SKM-1 (cell line): ENCODE measurements around the gene ATP2B3.
A peak's percentile ranks its signal among the peaks of the same experiment; 100 is the strongest.

Experiments
- DNase-seq: peaks from one replicate; lab custom pipeline; 2025; ENCODE audit not compliant: unreplicated experiment; lab: John Stamatoyannopoulos, UW

Gene ATP2B3

DNA sequence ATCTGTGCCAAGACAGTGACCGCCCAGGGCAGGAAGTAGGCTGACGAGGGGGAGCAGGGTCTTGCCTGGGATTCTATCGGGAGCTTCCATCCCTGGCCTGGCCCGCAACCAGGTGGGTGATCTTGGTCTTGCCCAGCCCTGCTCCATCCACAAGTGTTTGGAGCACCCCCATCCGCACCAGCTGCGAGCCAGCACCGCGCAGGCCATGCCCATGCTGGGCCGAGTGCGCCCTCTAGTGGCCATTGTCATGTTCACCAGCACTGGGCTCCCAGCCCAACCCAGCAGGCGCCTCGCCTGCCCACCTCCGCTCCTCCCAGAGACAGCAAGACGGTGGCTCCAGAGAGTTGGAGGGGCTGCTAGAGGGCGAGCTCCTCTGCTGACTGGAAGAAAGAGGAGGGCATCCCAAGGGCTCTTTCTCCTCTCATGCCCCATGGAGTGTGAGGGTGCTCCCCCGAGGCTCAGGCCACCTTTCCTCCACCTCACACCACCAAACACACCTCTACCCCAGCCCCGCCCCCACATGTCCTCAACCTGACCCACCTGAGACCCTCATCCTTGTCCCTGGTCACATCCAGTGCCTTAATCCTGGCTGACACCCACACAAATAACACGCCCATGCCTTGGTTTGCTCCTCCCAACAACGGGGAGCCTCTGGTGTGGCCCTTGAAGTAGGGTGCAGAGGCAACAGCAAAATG is 9.8 kb upstream of the ATP2B3 start:
- DNase-seq = peak; percentile 2

GRCh38 chrX:153509592-153509991 is 7.8 kb upstream of the ATP2B3 start:
- DNase-seq = no peak

- no peak for DNase-seq
Observed at GRCh38 chrX:153510383-153510782, 7.1 kb upstream of the ATP2B3 start.

- no peak for DNase-seq
Observed at GRCh38 chrX:153511784-153512500, 5.5 kb upstream of the ATP2B3 start.

GRCh38 chrX:153512501-153512893 is 4.9 kb upstream of the ATP2B3 start:
- DNase-seq = no peak

- DNase-seq = no peak
Observed at GRCh38 chrX:153513265-153513664, 4.2 kb upstream of the ATP2B3 start.

DNA sequence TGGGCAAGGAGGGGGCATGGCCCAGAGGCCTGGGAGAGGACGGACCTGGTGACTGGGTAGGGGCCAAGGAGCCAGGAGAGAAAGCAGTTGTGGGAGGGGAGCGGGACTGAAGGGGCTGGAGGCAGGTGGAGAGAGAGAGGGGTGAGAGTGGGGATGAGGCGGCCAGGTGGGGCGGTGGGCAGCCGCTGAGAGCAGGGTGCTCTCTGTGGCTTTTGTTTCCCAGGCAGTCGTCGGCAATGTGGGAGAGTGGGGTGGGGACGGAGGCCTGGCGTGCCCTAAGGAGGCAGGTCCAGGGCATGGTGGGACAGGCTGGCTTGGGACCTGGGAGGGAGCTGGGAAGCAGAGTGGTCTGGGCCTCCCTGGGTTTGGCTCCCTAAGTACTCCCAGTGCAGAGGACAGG is 3.2 kb upstream of the ATP2B3 start:
- no peak for DNase-seq

DNA sequence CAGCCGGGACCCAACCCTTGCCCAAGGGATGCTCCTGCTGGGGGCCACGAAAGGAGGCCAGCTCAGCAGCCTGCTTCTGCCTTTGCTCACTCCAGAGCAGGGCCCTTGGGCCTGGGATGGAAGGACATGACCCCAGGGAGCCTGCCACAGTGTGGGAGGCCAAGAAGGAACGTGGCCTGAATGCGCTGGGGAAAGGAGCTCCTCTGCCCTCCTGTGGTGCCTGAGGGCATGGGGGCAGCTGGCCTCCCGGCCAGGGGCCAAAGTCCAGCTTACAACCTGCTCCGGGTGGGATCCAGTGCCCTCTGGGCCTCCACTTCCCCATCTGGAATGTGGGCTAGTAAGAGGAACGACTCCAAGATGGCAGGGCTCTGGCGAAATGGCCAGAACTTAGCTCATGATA is 2.0 kb upstream of the ATP2B3 start:
- no peak for DNase-seq

DNA sequence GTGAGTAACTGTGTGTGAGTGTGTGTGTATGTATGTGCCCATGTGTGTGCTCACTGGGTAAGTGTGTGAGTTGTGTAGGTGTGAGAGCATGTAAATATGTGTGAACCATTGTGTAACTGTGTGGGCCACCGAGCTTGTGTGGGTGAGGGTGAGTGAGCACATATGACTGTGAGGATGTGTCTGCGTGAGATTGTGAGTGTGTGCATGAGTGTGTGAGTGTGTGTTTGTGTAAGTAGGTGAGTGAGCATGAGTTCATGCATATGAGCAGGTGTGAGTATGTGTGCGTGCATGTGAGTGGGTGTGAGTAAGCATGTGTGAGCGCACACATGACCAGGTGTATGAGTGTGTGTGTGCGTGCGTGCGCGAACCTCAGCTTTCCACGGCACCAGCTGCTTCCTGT is 1.4 kb upstream of the ATP2B3 start:
- no peak for DNase-seq

DNA sequence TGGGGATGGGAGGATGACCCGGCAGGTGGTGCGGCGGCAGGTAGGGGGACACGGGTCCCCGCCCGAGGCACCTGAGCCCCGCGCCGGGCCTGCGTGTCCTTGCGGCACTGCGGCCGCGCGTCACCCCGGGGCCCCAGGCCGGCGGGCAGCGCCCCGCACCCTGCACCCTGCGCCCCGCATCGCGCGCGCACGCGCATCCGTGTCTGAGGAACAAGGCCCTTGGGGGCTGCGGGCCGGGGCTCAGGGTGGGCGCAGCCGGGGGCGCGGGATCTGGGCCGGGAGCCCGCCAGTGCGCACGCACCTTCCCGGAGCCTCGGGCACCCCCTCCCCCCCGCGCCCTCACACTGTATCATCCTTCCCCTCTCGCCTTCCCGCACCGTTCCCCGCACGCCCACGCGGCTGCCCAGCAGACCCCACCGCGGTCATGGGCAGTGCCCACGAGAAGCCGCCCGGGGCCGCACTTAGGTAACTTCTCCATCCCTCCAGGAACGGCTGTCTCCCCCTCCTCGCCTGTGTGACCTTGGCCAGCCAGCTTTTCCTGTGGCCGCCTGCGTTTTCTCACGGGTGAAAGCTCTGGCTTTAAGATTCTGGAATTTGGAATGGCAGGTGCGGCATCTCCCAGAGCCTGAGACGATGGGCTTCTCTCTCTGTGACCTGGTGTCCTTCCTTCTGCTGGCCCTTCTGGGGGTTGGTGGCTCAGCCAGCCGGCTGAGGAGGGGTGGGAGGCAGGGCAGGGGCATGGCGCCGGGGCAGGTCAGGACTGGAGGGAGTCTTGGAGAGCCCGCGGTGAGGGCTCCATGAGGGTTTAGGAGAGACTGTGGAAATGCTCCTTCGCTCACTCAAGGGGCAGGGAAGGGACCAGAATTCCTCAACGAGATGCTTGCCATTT is 748 bp downstream of the ATP2B3 start:
- no peak for DNase-seq

DNA sequence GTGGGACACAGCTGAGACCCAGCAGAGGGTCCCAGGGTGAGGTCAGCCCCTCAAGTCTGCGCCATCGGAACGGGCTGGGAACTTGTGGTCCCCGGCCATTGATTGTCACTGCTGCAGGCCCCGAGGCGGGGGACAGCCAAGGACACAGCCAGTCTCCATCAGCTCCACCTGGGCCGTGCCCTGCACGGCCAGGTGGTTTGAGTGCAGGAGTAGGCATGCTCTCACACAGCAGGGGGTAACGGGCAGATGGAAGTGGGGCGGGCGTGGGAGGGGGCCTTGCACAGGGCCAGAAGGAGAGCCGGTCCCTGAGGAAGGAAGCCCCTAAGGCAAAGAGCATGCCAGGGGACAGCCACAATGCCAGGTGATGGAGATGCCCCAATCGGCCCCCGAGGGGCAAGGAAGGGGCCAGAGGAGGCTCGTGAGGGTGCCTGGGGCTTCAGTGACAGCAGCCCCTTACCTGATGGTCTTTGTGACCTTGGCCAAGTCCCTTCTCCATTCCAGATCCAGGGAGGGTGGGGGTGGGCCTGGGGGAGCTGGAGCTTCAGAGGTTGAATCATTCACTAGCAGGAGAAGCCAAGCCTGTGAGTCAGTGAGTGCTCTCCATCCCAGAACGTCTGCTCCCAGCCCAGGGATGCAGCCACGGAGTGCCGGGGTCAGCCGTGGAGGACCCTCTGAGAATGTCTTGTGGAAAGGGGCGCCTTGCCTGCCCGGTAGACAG is 2.3 kb downstream of the ATP2B3 start:
- no peak for DNase-seq

GRCh38 chrX:153520287-153520917 is 3.0 kb downstream of the ATP2B3 start:
- DNase-seq = no peak

- DNase-seq = no peak
Observed at GRCh38 chrX:153521034-153521433, 3.6 kb downstream of the ATP2B3 start.

GRCh38 chrX:153522259-153522658 is 4.8 kb downstream of the ATP2B3 start:
- no peak for DNase-seq

GRCh38 chrX:153523269-153523668 is 5.8 kb downstream of the ATP2B3 start:
- no peak for DNase-seq

GRCh38 chrX:153524234-153524633 is 6.8 kb downstream of the ATP2B3 start:
- no peak for DNase-seq

GRCh38 chrX:153525451-153525850 is 8.0 kb downstream of the ATP2B3 start:
- no peak for DNase-seq

DNA sequence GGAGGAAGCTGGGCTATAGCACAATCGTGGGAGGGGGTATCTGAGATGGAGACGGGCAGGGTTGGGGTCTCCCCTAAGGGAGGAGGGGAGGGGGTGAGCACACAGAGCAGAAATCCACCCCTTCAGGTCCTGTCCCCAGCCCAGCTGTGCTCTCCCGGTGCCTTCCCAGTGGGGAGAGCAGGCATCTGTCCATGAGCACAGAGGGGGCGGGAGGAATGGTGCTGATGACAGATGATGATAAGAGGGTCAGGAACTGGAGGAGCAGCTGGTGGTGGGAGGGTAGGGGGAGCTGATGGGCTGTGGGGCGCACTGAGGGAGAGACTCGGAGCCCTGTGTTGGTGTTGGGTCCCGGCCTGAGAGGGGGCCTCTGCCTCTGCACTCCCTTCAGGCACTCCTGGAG is 8.6 kb downstream of the ATP2B3 start:
- DNase-seq = no peak

DNA sequence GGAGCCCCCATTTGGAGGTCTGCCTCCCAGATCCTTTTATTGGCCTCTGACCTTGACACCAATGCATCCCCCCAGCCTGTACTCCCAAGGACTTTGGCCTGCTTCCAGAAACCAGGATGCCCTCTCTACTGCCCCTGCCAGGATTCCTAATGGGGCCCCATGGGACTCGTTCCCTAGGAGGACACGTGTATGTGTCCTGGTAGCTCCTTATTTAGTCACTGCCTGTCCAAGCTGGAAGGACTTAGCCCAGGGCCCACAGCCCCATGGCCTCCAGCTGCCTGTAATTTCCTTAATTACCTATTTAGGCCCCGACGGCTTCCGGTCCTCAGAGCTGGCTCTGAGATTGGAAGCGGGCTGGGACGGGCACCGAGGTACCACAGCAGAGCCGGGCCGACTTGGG is 9.4 kb downstream of the ATP2B3 start:
- DNase-seq = no peak

DNA sequence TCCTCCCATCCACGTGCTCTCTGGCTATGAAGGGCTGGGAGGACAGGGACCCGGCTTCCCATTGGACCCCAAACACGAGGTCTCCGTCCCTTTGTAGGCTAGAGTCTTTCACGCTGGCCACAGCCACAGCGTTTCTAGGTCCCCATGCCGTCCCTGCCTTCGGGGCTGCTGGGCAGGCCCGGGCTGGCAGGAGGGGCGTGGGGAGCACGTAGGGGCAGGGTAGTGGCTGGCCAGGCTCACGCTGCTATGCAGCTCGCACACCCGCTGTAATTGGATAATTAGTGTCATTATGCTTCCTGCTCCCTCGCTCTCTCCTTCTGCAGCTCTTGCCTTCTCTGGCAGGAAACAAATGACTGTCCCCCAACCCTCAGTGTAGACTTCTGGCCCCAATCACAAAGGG is 9.8 kb downstream of the ATP2B3 start:
- no peak for DNase-seq
